Spleen (tissue), 7 donors: ENCODE measurements around the gene GALK1.

Experiments used
- CTCF ChIP-seq, 11 experiments: fragments of 200-600 bp in 7 of 11; fragments of 450-650 bp in 4 of 11; sonication (generic) in 4 of 11; IDR thresholded peaks in 8 of 11; conservative IDR thresholded peaks in 3 of 11; 1 replicate in 7 of 11; 2 replicates in 4 of 11; pipeline versions ENCODE4 v1.4.0 to v1.8.0; 2016 to 2021; ENCODE audit warnings: antibody characterized with exemption in 11 of 11, inconsistent platforms in 4 of 11, mild to moderate bottlenecking in 1 of 11
- POLR2AphosphoS5 ChIP-seq, 3 donors: sonication (generic); formaldehyde crosslinking; IDR thresholded peaks; one replicate each; pipeline ENCODE4 v1.5.1; 2017; ENCODE audit warnings: antibody characterized with exemption in 3 of 3
- donor health status: DM: no; HTN: no; CAD: no; lungs with moderate emphysema.
- donor health status: DM: no; HTN: no; CAD: no.
- donor health status: DM: no; HTN: no; CAD: no.

- TF ChIP-seq CTCF (IDR thresholded peaks at IDR 0.05 in 8 of 11, conservative IDR thresholded peaks at IDR 0.05 in 3 of 11) (no peak), POLR2AphosphoS5 (IDR thresholded peaks at IDR 0.05) (no peak)
Observed at GRCh38 chr17:75803883-75804282, 38.9 kb upstream of the GALK1 start.
